A673 (cell line): Measurements from ENCODE around the gene PRKD1.

ENCODE experiments used
- EZH2 ChIP-seq: fragments of 200-600 bp; sonication (generic); IDR thresholded peaks from 2 replicates; pipeline ENCODE4 v1.6.1; 2017; ENCODE audit warnings: borderline replicate concordance, low read depth, mild to moderate bottlenecking, mixed read lengths, antibody characterized with exemption, low read length; ENCODE audit not compliant: poor library complexity, severe bottlenecking
- TF ChIP-seq, protein P1 (sequence below): fragments of 300-800, 200-600 bp; sonication (generic); conservative IDR thresholded peaks from 2 replicates; pipeline ENCODE4 v1.5.1; 2017; ENCODE audit warnings: low read depth, mild to moderate bottlenecking, antibody characterized with exemption, low read length, moderate library complexity, mixed read lengths

DNA sequence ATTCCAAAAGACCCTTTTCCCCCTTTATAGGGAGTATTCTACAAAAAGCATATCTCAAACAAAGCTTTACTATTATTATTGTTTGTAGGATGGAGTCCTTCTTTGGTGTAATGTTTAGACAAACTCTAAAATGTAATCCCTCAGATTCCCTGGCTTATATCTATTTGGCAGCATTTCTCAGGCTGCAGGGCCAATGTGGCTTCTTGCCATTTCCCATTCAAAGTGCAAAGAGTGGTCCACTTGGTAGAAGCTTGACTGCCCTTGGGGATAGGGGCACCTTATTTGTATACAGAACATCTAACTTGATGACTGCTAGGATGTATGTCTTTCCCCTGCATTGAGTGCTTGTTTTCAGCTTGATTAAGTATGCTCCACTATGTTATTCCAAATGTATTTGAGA, 242.7 kb downstream of the PRKD1 start:
- TF ChIP-seq EZH2: no peak
- TF ChIP-seq, protein P1, sequence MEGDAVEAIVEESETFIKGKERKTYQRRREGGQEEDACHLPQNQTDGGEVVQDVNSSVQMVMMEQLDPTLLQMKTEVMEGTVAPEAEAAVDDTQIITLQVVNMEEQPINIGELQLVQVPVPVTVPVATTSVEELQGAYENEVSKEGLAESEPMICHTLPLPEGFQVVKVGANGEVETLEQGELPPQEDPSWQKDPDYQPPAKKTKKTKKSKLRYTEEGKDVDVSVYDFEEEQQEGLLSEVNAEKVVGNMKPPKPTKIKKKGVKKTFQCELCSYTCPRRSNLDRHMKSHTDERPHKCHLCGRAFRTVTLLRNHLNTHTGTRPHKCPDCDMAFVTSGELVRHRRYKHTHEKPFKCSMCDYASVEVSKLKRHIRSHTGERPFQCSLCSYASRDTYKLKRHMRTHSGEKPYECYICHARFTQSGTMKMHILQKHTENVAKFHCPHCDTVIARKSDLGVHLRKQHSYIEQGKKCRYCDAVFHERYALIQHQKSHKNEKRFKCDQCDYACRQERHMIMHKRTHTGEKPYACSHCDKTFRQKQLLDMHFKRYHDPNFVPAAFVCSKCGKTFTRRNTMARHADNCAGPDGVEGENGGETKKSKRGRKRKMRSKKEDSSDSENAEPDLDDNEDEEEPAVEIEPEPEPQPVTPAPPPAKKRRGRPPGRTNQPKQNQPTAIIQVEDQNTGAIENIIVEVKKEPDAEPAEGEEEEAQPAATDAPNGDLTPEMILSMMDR: no peak
